ENCODE data around the gene CCDC188.
"Not testable (repeated sequence)": the region's sequence is repeated elsewhere in the genome, so short reads cannot be mapped to it uniquely, and the experiment has no call there.

Gene CCDC188

DNA sequence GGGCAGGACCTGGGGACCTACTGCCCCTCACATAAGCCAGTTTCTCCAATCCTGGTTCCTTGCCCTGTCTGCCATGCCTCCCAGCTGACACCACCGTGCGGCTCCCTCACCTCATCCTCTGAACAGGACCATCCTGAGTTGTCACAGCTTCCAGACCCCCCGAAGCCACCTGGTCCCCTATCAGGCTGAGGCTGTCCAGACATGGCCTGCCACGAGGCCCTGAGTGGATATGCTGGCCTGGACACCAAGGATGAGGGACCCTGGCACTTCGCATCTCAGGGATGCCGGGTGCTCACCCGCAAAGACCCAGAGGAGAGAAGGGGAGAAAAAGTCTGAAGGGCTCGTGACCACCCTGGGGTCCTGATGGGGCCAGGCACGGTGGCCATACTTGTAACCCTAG is 15.8 kb upstream of the CCDC188 start:
- Histone ChIP-seq H3K36me3 (ENCODE audit: insufficient read depth, low read length) (no peaks in the 10 kb centered on the region), H3K27ac (ENCODE audit: low read depth, low read length) (no peak overlapping the region)

GRCh38 chr22:20165913-20166312 is 15.1 kb upstream of the CCDC188 start:
- Histone ChIP-seq H3K9ac (ENCODE audit: low read depth, low read length) (no peak overlapping the region), H3K9me3 (ENCODE audit: insufficient read depth, low read depth, low read length) (no peaks in the 10 kb centered on the region), H3K36me3 (ENCODE audit: insufficient read depth, low read length) (no peaks in the 10 kb centered on the region), H3K4me3 (ENCODE audit: low read length) (no peak overlapping the region), H3K27ac (ENCODE audit: low read depth, low read length) (no peak overlapping the region), H3K4me1 (ENCODE audit: insufficient read depth, low read length) (no peaks in the 10 kb centered on the region), H3K27me3 (ENCODE audit: insufficient read depth, low read length) (no peaks in the 10 kb centered on the region)
- 96% methylated on average over 6 of the region's 7 CpGs for WGBS

More for the DNA sequence above, 15.8 kb upstream of the CCDC188 start:
- H3K27me3 ChIP-seq (ENCODE audit: insufficient read depth, low read length), result no peaks in the 10 kb centered on the region
- H3K9me3 ChIP-seq (ENCODE audit: insufficient read depth, low read depth, low read length), result no peaks in the 10 kb centered on the region
- H3K9ac ChIP-seq (ENCODE audit: low read depth, low read length), result no peak overlapping the region
- no peaks in the 10 kb centered on the region for H3K4me1 ChIP-seq (ENCODE audit: insufficient read depth, low read length)
- no peak overlapping the region for H3K4me3 ChIP-seq (ENCODE audit: low read length)
- 91% methylated on average over 9 of the region's 9 CpGs for WGBS

DNA sequence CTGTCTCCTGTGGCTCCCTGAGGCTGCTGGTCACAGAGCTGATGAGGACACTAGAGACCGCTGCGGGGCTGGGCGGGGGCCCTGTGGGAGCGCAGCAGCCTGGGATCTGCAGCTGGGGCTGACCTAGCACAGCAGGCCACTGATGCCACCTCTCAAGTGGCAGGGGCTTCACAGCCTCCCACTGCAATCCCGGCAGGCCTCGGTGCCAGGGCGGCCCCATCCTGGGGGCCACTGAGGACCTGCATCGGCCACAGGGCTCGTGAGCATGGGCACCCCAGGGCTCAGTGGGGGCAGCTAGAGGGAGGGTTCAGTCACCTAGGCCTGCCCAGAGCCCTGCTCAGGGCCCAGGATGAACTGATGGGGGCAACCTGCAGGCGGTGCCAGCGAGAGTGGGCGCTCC is 14.6 kb upstream of the CCDC188 start:
- no peak overlapping the region for H3K27ac ChIP-seq (ENCODE audit: low read depth, low read length)
- no peaks in the 10 kb centered on the region for H3K36me3 ChIP-seq (ENCODE audit: insufficient read depth, low read length)
- WGBS, result 95% methylated on average over 12 of the region's 12 CpGs
- no peak overlapping the region for H3K9ac ChIP-seq (ENCODE audit: low read depth, low read length)
- no peaks in the 10 kb centered on the region for H3K4me1 ChIP-seq (ENCODE audit: insufficient read depth, low read length)
- no peak overlapping the region for H3K4me3 ChIP-seq (ENCODE audit: low read length)
- no peaks in the 10 kb centered on the region for H3K9me3 ChIP-seq (ENCODE audit: insufficient read depth, low read depth, low read length)
- no peaks in the 10 kb centered on the region for H3K27me3 ChIP-seq (ENCODE audit: insufficient read depth, low read length)

- no peaks in the 10 kb centered on the region for H3K4me1 ChIP-seq (ENCODE audit: insufficient read depth, low read length)
- no peaks in the 10 kb centered on the region for H3K9me3 ChIP-seq (ENCODE audit: insufficient read depth, low read depth, low read length)
- H3K4me3 ChIP-seq (ENCODE audit: low read length), result no peak overlapping the region
- WGBS, result 93% methylated on average over 11 of the region's 11 CpGs
- no peak overlapping the region for H3K9ac ChIP-seq (ENCODE audit: low read depth, low read length)
- H3K27ac ChIP-seq (ENCODE audit: low read depth, low read length), result no peak overlapping the region
- H3K27me3 ChIP-seq (ENCODE audit: insufficient read depth, low read length), result no peaks in the 10 kb centered on the region
- no peaks in the 10 kb centered on the region for H3K36me3 ChIP-seq (ENCODE audit: insufficient read depth, low read length)
Measured at GRCh38 chr22:20164863-20165262, 14.0 kb upstream of the CCDC188 start.

- Histone ChIP-seq H3K9ac (ENCODE audit: low read depth, low read length) (no peak overlapping the region), H3K27ac (ENCODE audit: low read depth, low read length) (no peak overlapping the region), H3K9me3 (ENCODE audit: insufficient read depth, low read depth, low read length) (no peaks in the 10 kb centered on the region), H3K4me3 (ENCODE audit: low read length) (no peak overlapping the region), H3K4me1 (ENCODE audit: insufficient read depth, low read length) (no peaks in the 10 kb centered on the region), H3K36me3 (ENCODE audit: insufficient read depth, low read length) (no peaks in the 10 kb centered on the region), H3K27me3 (ENCODE audit: insufficient read depth, low read length) (no peaks in the 10 kb centered on the region)
- 91% methylated on average over 10 of the region's 10 CpGs for WGBS
Measured at GRCh38 chr22:20160041-20160440, 9.2 kb upstream of the CCDC188 start.

- not testable (repeated sequence) for H3K4me1 ChIP-seq (ENCODE audit: insufficient read depth, low read length); H3K27me3 ChIP-seq (ENCODE audit: insufficient read depth, low read length); H3K36me3 ChIP-seq (ENCODE audit: insufficient read depth, low read length); H3K9ac ChIP-seq (ENCODE audit: low read depth, low read length); H3K9me3 ChIP-seq (ENCODE audit: insufficient read depth, low read depth, low read length); H3K4me3 ChIP-seq (ENCODE audit: low read length); H3K27ac ChIP-seq (ENCODE audit: low read depth, low read length)
- 92% methylated on average over 10 of the region's 14 CpGs for WGBS
Measured at GRCh38 chr22:20159531-20159930, 8.7 kb upstream of the CCDC188 start.

DNA sequence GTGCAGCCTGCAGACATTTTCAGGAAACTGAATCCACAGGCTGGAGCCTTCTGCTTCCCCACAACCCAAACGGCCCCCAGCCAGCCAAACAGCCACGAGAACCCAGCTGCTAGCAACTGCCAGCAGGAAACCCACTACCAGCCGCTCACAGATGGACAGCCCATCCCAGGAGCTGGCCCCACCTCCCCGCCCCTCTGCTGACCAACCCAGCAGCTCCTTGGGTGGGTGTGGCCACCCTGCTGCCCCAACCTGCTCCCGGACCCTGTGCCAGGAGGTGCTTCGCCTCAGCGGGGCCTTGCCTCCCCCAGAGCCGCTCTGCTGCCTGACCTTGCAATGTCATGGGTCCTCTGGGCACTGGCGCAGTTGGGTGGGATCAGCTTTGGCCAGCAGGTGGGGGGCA is 8.2 kb upstream of the CCDC188 start:
- no peak overlapping the region for H3K4me3 ChIP-seq (ENCODE audit: low read length)
- no peak overlapping the region for H3K27ac ChIP-seq (ENCODE audit: low read depth, low read length)
- H3K27me3 ChIP-seq (ENCODE audit: insufficient read depth, low read length), result no peaks in the 10 kb centered on the region
- no peak overlapping the region for H3K9ac ChIP-seq (ENCODE audit: low read depth, low read length)
- H3K36me3 ChIP-seq (ENCODE audit: insufficient read depth, low read length), result no peaks in the 10 kb centered on the region
- H3K9me3 ChIP-seq (ENCODE audit: insufficient read depth, low read depth, low read length), result no peaks in the 10 kb centered on the region
- 39% methylated on average over 9 of the region's 9 CpGs for WGBS
- no peaks in the 10 kb centered on the region for H3K4me1 ChIP-seq (ENCODE audit: insufficient read depth, low read length)

GRCh38 chr22:20158391-20159036 is 7.7 kb upstream of the CCDC188 start:
- 87% methylated on average over 15 of the region's 15 CpGs for WGBS
- Histone ChIP-seq H3K9ac (ENCODE audit: low read depth, low read length) (no peak overlapping the region), H3K4me3 (ENCODE audit: low read length) (no peak overlapping the region), H3K27ac (ENCODE audit: low read depth, low read length) (no peak overlapping the region), H3K27me3 (ENCODE audit: insufficient read depth, low read length) (no peaks in the 10 kb centered on the region), H3K36me3 (ENCODE audit: insufficient read depth, low read length) (no peaks in the 10 kb centered on the region), H3K9me3 (ENCODE audit: insufficient read depth, low read depth, low read length) (no peaks in the 10 kb centered on the region), H3K4me1 (ENCODE audit: insufficient read depth, low read length) (0 out of 2 replicates have a peak, but pooled peaks cover 5% of the 10 kb centered on the region)

GRCh38 chr22:20157430-20158183 is 6.8 kb upstream of the CCDC188 start:
- no peak overlapping the region for H3K4me3 ChIP-seq (ENCODE audit: low read length)
- H3K27ac ChIP-seq (ENCODE audit: low read depth, low read length), result no peak overlapping the region
- no peaks in the 10 kb centered on the region for H3K36me3 ChIP-seq (ENCODE audit: insufficient read depth, low read length)
- H3K27me3 ChIP-seq (ENCODE audit: insufficient read depth, low read length), result no peaks in the 10 kb centered on the region
- WGBS, result 89% methylated on average over 15 of the region's 15 CpGs
- H3K4me1 ChIP-seq (ENCODE audit: insufficient read depth, low read length), result 0 out of 2 replicates have a peak, but pooled peaks cover 5% of the 10 kb centered on the region
- no peak overlapping the region for H3K9ac ChIP-seq (ENCODE audit: low read depth, low read length)
- H3K9me3 ChIP-seq (ENCODE audit: insufficient read depth, low read depth, low read length), result no peaks in the 10 kb centered on the region

- WGBS, result 60% methylated on average over 17 of the region's 17 CpGs
- Histone ChIP-seq H3K4me3 (ENCODE audit: low read length) (no peak overlapping the region), H3K4me1 (ENCODE audit: insufficient read depth, low read length) (0 out of 2 replicates have a peak, but pooled peaks cover 5% of the 10 kb centered on the region), H3K9ac (ENCODE audit: low read depth, low read length) (no peak overlapping the region), H3K9me3 (ENCODE audit: insufficient read depth, low read depth, low read length) (no peaks in the 10 kb centered on the region), H3K27ac (ENCODE audit: low read depth, low read length) (no peak overlapping the region), H3K36me3 (ENCODE audit: insufficient read depth, low read length) (no peaks in the 10 kb centered on the region), H3K27me3 (ENCODE audit: insufficient read depth, low read length) (no peaks in the 10 kb centered on the region)
Measured at GRCh38 chr22:20156611-20157429, 6.0 kb upstream of the CCDC188 start.

GRCh38 chr22:20156042-20156389 is 5.2 kb upstream of the CCDC188 start:
- no peak overlapping the region for H3K27ac ChIP-seq (ENCODE audit: low read depth, low read length)
- no peak overlapping the region for H3K9ac ChIP-seq (ENCODE audit: low read depth, low read length)
- H3K4me1 ChIP-seq (ENCODE audit: insufficient read depth, low read length), result 0 out of 2 replicates have a peak, but pooled peaks cover 5% of the 10 kb centered on the region
- H3K36me3 ChIP-seq (ENCODE audit: insufficient read depth, low read length), result no peaks in the 10 kb centered on the region
- WGBS, result 84% methylated on average over 7 of the region's 7 CpGs
- no peak overlapping the region for H3K4me3 ChIP-seq (ENCODE audit: low read length)
- no peaks in the 10 kb centered on the region for H3K9me3 ChIP-seq (ENCODE audit: insufficient read depth, low read depth, low read length)
- H3K27me3 ChIP-seq (ENCODE audit: insufficient read depth, low read length), result no peaks in the 10 kb centered on the region

All from HUES64 (cell line).